Peyer's patch (tissue), 4 donors: ENCODE measurements around the gene RIC1.

Experiments used
- CTCF ChIP-seq, 6 experiments: fragments of 450-650 bp in 4 of 6; fragments of 200-600 bp in 2 of 6; sonication (generic) in 1 of 6; IDR thresholded peaks; one replicate each; pipeline ENCODE4 v1.5.1; 2017 to 2019; ENCODE audit warnings: antibody characterized with exemption in 6 of 6, mild to moderate bottlenecking in 3 of 6, moderate library complexity in 1 of 6
- POLR2A ChIP-seq, 2 donors: fragments of 450-650 bp; IDR thresholded peaks; one replicate each; pipeline ENCODE4 v1.5.1; 2017; ENCODE audit warnings: antibody characterized with exemption in 2 of 2, mild to moderate bottlenecking in 2 of 2, moderate library complexity in 2 of 2

- TF ChIP-seq CTCF (IDR thresholded peaks at IDR 0.05): no peak
- TF ChIP-seq POLR2A (IDR thresholded peaks at IDR 0.05): no peak
Measured at GRCh38 chr9:5787220-5787619, 158.3 kb downstream of the RIC1 start.
